Subcutaneous adipose tissue (tissue), 4 donors: ENCODE data around the gene HINT2. TPM values are rescaled to one million over a fixed set of nuclear protein-coding genes. Genes with fewer than 3 reads are reported as not detected.

Experiments
- total RNA-seq, 4 donors: library from RNA; depleted of rRNA; stranded (reverse); fragments of >200 nt; gene quantifications; one replicate each; pipeline ENCODE4 v1.1.0, GENCODE V29; 2016
- TF ChIP-seq, protein P1 (sequence below): fragments of 450-650 bp; IDR thresholded peaks from one replicate; pipeline ENCODE4 v1.5.1; 2016; ENCODE audit warnings: low read depth, mild to moderate bottlenecking, control low read depth, antibody characterized with exemption, moderate library complexity

Gene HINT2
- total RNA-seq, 4 donors from 2014 or later, result 27.7 to 98.1 (median 40.4) TPM

DNA sequence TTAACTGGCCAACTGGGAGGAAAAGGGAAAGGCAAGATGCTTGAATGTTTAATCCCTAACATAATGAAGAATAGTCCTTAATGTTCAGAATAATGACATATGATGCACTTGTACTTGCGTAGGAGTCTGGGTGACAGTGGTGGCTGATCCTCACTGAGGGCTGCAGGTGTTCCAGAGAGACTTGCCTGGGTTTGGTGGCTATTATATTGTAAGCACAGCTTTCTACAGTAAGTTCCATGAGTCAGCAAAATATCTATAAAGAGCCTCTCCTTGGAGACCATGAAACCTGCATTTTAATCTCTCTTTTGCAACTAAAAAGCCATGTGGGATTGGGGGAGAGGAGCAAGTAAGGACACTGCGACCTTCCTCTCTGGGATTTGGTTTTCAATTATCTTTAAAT is 25.3 kb downstream of the HINT2 start:
- TF ChIP-seq, protein P1, sequence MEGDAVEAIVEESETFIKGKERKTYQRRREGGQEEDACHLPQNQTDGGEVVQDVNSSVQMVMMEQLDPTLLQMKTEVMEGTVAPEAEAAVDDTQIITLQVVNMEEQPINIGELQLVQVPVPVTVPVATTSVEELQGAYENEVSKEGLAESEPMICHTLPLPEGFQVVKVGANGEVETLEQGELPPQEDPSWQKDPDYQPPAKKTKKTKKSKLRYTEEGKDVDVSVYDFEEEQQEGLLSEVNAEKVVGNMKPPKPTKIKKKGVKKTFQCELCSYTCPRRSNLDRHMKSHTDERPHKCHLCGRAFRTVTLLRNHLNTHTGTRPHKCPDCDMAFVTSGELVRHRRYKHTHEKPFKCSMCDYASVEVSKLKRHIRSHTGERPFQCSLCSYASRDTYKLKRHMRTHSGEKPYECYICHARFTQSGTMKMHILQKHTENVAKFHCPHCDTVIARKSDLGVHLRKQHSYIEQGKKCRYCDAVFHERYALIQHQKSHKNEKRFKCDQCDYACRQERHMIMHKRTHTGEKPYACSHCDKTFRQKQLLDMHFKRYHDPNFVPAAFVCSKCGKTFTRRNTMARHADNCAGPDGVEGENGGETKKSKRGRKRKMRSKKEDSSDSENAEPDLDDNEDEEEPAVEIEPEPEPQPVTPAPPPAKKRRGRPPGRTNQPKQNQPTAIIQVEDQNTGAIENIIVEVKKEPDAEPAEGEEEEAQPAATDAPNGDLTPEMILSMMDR, result no peak

DNA sequence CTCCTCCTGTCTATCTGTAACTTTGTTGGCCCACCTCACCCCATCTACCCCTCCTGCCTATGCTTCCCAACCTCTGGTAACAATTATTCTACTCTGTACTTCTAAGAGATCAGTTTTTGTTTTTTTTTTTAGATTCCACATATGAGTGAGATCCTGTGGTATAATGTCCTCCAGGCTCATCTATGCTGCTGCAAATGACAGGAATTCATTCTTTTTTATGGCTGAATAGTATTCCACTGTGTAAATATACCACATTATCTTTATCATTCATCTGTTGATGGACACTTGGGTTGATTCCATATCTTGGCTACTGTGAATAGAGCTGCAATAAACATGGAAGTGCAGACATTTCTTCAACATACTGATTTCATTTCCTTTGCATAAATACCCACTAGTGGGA is 31.4 kb downstream of the HINT2 start:
- TF ChIP-seq, protein P1, result no peak

DNA sequence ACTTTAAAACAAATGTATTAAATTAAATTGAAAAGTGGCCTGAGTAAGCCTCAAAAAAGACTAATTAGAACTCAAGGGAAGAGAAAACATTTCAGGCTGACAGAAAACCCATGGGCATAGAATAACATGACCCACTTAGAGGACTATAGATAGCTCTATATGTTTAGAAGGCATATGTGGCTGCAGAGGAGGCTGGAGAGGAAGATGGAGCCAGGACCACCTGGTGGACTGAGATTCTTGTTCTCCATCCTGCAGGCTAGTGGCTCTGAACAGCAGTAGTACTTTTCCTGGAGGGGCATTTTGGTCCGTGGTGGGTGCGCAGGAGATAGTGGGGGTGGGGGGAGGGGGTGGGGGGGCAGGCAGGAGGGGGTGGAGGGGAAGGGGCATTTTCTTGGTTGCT is 33.8 kb downstream of the HINT2 start:
- TF ChIP-seq, protein P1, result no peak

DNA sequence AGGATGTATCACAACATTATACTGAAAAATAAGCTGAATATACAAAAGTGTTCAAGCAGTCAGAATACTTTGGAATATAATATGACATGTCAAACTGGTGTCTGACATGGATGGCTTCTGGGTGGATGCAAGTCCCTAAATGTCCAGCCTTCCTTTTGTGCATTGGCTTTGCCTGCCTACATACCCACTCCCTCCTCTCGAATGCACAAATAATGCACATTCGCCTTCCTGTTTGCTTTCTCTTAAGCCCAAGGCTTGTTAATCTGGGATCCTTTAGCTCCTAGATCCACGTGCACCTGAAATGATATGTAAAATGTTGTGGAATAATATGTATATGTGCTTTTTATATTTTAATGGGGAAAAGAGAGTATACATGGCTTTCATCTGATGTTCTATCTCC is 36.3 kb downstream of the HINT2 start:
- TF ChIP-seq, protein P1, result no peak

DNA sequence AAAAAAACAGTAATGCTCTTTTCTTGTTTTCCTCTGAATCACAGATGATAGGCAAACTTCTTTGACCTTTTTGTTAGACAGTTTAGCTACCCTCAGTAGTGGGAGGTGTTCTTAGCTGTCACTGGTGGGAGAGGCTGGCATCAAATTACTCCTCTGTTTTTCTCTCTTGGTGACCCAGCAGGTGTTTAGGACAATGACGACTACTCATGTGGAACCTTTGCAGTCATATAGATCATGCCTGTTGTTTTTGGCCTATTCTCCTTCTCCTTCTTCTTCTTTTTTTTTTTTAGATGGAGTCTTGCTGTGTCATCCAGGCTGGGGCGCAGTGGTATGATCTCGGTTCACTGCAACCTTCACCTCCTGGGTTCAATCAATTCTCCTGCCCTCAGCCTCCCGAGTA is 38.8 kb downstream of the HINT2 start:
- TF ChIP-seq, protein P1, result no peak

DNA sequence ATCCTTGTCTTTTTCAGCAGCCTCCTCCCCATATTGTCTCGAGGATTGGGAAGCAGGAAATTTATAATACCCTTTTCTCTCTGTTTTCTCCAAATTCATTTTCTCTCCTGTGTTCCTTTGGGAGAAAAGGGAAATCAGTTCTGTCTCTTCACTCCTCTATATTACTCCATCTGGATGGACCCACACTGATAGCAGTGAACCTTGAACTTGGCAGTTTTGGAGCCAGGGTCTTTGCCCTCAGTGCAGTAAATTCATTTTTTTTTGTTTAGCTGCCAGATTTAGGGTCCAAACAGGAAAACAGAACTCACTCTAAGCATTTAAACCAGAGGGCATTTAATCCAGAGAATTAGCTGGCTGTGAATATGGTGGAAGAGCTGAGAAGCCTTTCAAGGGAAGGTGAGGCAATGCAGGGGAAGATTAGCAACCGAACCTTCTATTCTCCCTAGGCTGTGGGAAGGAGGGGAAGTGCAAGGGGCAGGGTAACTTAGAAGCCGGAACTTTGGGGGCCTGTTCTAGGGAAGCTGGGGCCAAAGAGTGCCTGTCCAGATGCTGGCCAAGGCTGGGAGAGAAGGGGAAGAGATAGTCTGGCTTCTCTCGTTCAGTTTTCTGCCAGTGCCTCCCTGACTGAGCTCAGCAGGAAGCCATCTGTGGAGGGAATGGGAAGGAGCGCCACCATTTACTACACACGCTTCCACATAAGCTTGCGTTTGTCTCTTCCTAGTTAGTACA is 39.8 kb downstream of the HINT2 start:
- TF ChIP-seq, protein P1, result no peak

DNA sequence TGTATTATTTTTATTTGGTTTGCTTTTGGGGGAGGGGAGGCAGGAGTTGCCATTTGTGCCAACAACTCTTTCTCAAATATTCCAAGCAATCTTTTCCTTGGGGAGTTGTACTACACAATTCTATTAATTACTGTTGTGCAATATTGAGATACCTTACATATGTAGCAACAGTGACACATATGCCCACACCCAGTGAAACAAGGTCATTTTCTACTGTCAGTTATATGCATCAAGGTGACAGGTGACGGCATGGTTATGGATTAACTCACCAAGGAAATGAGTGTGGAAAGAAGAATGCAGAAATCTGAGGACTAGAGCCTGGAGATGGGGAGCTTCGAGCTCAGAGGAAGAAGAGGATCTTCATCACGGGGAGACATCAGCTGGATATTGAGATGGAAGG is 42.9 kb downstream of the HINT2 start:
- TF ChIP-seq, protein P1, result no peak
